Activated T-cell treated with anti-CD3 and anti-CD28 coated beads for 48 hours (primary cell): ENCODE data around the gene NPAT.
"Not testable (repeated sequence)": the region's sequence is repeated elsewhere in the genome, so short reads cannot be mapped to it uniquely, and the experiment has no call there.

Experiments
- DNase-seq: peaks from one replicate; pipeline ENCODE4 v3.0.0-alpha.2; 2020; ENCODE audit warnings: low read depth

NPAT gene

DNA sequence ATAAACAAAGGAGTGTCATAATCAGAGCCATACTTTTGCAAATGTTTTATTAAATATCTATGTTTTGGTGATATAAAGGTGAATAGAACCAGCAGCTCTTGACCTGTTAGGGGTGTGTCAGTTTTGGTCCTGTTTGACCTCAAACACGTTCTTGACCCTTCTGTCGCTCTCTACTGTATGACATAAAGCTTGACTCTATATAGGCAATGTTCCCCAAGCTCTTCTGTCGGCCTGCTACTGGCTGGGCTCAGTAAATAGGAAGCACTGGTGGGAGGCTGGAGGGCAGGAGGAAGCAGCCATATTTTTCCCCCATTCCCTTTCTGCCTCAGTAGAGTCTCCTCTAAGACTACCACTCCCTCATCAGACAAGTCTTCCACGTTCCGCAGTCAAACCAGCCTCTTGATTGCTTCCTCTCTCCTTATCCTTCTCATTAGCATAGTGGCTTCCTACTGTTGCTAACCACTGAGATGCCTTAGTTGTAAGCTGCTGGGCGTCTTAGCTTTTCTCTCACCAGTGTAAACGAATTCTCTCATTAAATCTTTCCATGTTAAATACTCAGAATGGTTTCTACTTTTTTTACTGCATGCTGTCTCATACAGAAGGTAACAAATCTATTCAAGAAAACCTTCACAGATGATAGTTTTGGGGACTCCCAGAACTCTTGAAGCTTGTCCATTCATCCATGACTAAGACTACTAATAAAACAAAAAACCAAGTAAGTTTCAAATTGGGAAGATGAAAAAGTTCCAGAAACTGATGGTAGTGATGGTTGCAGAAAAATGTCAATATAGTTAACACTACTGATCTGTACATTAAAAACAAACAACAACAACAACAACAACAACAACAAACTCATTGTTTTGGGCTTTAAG lies 3.3 kb downstream of the NPAT start:
- DNase-seq = no peak

- no peak for DNase-seq
Measured at GRCh38 chr11:108218455-108218854, 4.0 kb downstream of the NPAT start.

DNA sequence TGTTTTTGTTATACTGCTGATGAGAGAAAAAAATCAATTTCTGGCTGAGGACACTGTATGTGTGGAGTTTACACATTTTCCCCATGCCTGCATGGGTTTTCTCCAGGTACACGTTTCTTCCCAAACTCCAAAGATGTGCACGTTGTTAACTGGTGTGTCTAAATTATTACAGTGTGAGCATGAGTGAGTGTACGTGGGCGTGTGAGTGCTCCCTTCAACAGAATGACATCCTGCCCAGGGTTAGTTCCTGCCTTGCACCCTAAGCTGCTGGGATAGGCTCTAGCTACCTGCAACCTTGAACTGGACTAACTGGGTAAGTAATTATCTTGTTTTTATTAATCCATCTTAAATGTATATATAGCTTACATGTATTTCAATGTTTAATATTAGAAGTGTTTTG lies 5.5 kb downstream of the NPAT start:
- no peak for DNase-seq

GRCh38 chr11:108213784-108214183 lies 8.7 kb downstream of the NPAT start:
- DNase-seq = no peak

DNA sequence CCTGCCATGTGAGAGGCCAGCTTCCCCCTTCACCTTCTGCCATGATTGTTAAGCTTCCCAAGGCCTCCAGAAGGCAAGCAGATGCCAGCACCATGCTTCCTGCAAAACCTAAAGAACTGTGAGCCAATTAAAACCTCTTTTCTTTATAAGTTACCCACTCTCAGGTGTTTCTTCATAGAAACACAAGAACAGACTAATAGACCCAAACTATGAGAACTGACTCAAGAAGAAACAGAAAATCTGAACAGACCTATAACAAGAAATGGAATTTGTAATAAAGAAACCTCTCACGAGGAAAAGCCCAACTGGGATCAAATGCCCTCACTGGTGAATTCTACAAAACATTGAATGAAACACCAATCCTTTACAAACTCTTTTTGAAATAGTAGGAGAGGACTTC lies 12.0 kb downstream of the NPAT start:
- no peak for DNase-seq

DNA sequence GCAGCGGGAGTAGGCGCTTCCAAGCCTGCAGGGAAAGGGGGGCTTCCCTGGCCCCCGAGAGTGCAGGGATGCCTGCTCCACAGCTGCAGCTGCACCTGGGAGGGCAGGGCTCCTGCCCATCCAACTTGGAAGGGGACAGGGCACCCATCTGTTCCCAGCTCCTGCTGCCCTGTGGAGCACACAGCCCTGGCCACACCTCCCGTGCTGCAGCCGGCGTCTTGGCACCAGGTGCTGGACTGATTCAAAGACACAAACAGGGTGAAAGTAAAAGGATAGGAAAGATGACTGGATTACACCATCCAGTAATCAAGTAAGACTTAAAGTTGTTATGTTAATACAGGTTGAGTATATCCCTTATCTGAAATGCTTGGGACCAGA lies 14.8 kb downstream of the NPAT start:
- no peak for DNase-seq

GRCh38 chr11:108206969-108207682 lies 15.3 kb downstream of the NPAT start:
- no peak for DNase-seq

- no peak for DNase-seq
Measured at GRCh38 chr11:108206171-108206570, 16.3 kb downstream of the NPAT start.

DNA sequence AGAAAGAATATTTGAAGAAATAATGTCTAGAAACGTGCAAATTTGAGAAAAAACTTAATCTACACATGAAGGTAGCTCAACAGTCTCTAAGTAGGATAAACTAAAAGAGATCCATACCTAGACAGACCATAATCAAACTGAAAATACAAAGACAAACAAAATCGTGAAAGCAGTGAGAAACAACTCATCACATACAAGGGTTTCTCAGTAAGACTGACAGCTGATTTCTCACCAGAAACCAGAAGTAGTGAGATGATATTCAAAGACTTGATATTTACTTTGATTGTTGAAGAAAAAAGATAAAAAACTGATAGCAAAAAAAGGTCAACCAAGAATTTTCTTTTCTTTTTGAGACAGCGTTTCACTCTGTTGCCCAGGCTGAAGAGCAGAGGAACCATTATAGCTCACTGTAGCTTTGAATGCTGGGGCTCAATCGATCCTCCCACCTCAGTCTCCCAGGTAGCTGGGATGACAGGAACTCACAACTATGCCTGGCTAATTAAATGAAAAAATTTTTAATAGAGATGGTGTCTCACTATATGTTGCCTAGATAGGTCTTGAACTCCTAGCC lies 17.4 kb downstream of the NPAT start:
- no peak for DNase-seq

GRCh38 chr11:108204376-108204775 lies 18.1 kb downstream of the NPAT start:
- DNase-seq = no peak

GRCh38 chr11:108203075-108203474 lies 19.4 kb downstream of the NPAT start:
- no peak for DNase-seq

GRCh38 chr11:108199446-108200321 lies 22.8 kb downstream of the NPAT start:
- peak; percentile 52 for DNase-seq

DNA sequence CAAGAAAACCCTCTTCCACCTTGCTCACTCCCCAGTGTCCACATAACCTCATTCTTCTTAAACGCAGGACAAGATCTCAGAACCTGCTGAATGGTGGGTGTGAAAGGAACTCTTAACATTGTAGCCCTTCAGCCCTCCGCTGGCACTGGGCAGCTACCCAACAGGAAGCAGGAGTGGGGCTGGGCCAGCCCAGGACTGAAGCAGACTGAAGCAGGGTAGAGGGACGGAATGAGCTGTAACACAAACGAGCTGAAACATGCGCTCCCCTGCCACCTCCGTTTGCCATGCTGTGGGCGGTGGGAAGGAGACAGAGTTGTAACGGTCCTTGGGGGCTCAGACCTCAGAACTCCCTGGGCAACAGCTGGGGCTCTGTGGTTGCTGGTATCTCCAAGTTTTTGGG lies 23.6 kb downstream of the NPAT start:
- no peak for DNase-seq

- no peak for DNase-seq
Measured at GRCh38 chr11:108197351-108197750, 25.1 kb downstream of the NPAT start.

GRCh38 chr11:108196901-108197300 lies 25.5 kb downstream of the NPAT start:
- DNase-seq = no peak

- DNase-seq = no peak
Measured at GRCh38 chr11:108193725-108194124, 28.7 kb downstream of the NPAT start.

DNA sequence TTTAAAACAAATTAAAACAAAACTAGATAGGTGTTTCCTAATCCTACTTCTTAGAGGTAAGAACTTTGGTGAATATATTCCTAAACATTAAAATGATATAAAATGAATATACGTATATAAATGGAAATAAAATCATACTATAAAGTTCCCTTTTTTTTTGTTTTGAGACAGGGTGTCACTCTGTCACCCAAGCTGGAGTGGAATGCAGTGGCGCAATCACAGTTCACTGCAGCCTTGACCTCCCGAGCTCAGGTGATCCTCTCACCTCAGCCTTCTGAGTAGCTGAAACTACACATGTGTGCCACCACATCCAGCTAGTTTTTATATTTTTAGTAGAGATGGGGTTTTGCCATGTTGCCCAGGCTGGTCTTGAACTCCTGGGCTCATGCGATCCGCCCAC lies 44.9 kb downstream of the NPAT start:
- DNase-seq = no peak

DNA sequence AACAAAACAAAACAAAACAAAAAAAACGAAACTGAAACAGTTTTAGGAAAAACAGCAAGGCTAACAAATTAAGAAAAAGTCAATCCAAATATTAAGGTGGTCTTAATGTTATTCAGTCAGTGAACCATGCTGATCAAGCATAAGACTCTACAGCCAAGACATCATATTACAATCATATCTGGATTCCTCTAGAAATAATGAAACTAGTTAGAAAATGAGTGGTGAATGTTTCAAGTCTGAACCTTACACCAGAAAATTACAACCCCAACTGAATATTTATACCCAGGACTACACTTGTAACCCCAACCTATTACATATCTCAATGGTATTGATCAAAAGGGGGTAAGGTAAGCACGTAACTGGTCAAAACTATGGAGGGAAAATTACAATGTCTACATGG lies 52.3 kb downstream of the NPAT start:
- DNase-seq = no peak

DNA sequence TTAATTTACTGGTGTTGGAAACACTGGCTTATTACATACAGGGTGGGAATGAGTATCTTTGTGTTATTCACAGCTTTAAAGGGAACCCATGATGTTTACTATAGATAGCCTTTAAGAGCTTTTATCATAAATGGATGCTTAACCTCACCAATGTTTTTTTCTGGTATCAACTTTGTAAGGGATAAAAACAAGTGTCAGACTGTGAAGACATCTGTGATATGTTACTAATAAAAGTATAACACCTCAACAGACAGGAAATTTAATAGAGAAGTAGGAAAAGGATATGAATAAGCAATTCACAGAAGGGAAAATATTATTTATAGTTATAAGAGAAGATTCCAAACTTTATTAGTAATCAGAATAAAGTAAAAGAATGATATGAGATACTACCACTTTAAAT lies 54.8 kb downstream of the NPAT start:
- no peak for DNase-seq

DNA sequence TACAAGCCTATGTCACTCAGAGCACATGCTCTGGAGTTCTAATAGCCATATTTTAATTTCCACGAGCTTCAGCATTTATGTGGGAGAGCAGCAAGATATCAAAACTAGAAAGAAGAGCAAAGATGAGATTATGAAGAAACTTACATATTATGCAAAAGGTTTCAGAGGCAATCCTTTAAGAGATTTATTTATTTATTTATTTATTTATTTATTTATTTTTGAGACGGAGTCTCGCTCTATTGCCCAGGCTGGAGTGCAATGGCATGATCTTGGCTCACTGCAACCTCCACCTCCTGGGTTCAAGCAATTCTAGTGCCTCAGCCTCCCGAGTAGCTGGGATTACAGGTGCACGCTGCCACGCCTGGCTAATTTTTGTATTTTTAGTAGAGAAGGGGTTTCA lies 59.6 kb downstream of the NPAT start:
- not testable (repeated sequence) for DNase-seq

- DNase-seq = no peak
Measured at GRCh38 chr11:108160970-108161566, 61.4 kb downstream of the NPAT start.

DNA sequence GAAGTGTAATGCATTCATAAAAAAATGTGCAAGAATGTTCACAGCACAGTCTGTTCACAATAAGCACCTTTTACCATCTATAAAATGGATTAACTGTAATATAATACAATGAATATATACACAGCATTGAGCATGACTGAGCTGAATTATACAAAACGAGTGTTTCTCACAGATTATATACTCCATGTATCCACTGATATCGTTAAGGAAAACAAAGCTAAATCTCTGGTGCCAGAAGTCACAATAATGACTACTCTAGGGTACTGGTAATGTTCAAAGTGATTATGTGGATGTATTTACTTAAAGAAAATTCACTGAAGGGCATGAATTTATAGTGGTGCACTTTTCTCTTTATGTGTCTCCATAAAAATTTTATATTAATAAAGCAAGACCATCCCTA lies 67.8 kb downstream of the NPAT start:
- no peak for DNase-seq
